PFSK-1 (cell line): ENCODE results near the gene KANSL2.

Source experiments
- POLR2AphosphoS5 ChIP-seq: IDR thresholded peaks from 2 replicates; pipeline ENCODE4 v1.6.1; 2012; ENCODE audit warnings: low read depth, mild to moderate bottlenecking, control low read depth, low read length, moderate library complexity
- SIN3A ChIP-seq: IDR thresholded peaks from 2 replicates; pipeline ENCODE4 v1.6.1; 2012; ENCODE audit warnings: mild to moderate bottlenecking, low read length, moderate library complexity, borderline replicate concordance; ENCODE audit not compliant: insufficient read depth
- TAF1 ChIP-seq: IDR thresholded peaks from 2 replicates; pipeline ENCODE4 v1.6.1; 2012; ENCODE audit warnings: low read length, control low read depth, borderline replicate concordance; ENCODE audit not compliant: insufficient read depth

GRCh38 chr12:48693572-48693971, 11.5 kb upstream of the KANSL2 start:
- TF ChIP-seq TAF1 (no peak), POLR2AphosphoS5 (no peak), SIN3A (no peak)
